CD4-positive, alpha-beta T cell treated with Interleukin-4 for 1 hour (primary cell): Measurements from ENCODE around the gene RHEBL1.
A peak's percentile ranks its signal among the peaks of the same experiment; 100 is the strongest.

Experiments used
- DNase-seq, 2 donors: peaks; one replicate each; pipeline ENCODE4 v3.0.0-alpha.2; 2020 to 2022

The RHEBL1 gene

GRCh38 chr12:49033611-49034285, 36.0 kb downstream of the RHEBL1 start:
- DNase-seq = no peak

DNA sequence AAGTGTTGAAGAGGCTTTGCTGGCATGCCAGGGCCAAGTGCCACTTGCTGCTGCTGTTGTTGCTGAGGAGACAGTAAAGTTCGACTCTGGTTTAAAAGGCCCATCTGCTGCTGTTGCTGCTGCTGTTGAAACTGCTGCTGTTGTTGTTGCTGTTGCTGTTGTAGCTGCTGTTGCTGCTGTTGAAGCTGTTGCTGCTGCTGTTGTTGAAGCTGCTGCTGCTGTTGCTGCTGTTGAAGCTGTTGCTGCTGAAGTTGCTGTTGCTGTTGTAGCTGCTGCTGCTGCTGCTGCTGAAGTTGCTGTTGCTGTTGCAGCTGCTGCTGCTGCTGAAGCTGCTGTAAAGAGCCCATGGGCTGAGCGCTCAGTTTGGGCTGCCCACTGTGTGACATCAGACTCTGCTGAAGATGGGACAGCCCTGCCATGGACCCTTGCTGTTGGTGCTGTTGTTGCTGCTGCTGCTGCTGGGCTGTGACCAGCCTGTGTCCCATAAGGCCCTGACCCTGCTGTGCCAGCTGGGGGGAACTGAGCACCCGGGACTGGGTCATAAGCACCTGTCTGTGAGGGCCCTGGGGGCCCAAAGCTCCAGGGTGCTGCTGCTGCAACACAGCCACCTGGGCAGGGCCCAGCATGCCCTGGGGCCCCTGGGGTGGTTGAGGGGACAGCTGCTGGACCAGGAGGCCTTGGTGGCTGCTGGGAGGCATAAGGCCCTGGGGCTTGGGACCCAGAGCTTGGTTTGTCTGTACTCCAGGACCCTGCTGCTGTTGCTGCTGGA, 36.9 kb downstream of the RHEBL1 start:
- DNase-seq = no peak

- DNase-seq = no peak
Observed at GRCh38 chr12:49032276-49032675, 37.5 kb downstream of the RHEBL1 start.

DNA sequence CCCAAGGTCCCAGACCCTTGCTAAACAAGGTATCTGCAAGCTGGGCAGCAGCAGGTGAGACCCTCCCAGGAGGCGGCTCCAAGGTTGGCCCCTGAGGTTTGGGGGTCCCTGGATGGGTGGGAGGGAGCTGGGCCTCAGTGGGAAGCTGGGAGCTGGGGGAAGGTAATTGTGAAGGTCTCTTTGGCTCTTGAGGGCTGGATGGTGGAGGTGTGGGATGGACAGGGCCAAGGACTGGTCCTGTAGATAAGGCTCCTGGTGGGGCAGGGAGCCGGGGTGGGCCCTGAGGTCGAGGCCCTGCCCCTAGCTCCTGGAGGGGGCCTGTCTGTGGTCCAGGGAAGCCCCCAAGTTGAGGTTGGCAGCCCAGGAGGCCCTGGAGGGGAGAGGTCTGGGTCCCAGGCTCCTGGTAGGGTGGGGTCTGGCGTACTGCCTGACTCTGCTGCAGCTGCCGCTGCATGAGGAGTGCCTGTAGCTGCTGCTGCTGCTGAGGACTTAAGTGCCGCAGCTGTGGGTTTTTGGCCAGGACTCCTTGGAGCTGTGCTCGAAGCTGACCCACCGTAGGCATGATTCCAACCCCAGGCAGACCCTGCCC, 38.1 kb downstream of the RHEBL1 start:
- DNase-seq = no peak

GRCh38 chr12:49030714-49031572, 38.8 kb downstream of the RHEBL1 start:
- no peak for DNase-seq

DNA sequence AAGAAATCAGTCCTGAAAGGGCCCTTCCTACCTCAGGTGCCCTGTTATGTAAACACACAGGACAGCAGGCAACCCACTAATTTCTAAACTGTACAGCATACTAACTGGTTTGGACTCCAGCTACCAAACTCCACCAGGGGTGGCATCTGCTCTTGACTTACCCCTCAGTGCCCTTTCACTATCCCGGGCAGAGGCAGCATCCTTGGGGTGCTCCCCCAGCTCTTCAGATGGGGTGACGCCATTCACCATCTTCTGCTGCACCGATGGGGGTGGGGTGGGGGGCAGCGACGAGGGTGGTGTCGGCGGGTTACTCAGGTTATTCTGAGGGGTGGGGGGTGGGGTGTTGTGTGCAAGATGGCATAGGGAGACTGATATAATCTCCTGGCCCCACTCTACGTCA, 39.7 kb downstream of the RHEBL1 start:
- DNase-seq = no peak

GRCh38 chr12:49028666-49029275, 41.0 kb downstream of the RHEBL1 start:
- no peak for DNase-seq

DNA sequence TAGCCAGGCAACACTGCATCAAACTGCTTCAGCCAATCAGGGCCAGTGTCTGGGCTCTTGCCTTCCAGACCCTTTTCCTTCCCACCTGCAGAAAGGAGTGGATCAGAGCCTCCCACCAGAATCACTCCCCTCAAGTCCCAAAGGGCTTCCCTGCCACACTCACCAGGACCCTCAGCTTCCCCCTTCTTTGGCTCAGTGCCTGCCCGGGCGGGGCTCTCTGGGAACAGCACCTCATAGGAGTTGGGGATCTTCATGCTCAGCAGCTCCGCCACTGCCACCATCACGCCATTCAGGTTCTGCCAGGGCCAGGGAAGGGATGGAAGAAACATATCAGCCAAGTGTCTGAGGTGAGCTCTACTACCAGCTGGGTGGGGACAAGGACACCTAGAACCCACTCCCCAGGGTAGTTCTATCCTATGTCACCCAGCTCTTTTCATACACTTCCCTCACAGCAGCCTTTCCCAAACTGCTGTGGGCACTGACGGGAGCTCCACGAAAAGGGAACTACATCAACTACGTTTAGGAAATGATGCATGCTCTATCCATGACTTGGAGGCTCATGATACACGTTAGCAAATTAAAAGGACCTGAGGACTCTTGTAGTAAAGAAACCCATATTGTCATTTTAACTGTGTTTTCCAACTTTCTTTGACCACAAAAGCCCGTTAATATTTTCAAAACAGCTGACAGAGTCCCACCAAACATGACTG, 41.8 kb downstream of the RHEBL1 start:
- DNase-seq = no peak

DNA sequence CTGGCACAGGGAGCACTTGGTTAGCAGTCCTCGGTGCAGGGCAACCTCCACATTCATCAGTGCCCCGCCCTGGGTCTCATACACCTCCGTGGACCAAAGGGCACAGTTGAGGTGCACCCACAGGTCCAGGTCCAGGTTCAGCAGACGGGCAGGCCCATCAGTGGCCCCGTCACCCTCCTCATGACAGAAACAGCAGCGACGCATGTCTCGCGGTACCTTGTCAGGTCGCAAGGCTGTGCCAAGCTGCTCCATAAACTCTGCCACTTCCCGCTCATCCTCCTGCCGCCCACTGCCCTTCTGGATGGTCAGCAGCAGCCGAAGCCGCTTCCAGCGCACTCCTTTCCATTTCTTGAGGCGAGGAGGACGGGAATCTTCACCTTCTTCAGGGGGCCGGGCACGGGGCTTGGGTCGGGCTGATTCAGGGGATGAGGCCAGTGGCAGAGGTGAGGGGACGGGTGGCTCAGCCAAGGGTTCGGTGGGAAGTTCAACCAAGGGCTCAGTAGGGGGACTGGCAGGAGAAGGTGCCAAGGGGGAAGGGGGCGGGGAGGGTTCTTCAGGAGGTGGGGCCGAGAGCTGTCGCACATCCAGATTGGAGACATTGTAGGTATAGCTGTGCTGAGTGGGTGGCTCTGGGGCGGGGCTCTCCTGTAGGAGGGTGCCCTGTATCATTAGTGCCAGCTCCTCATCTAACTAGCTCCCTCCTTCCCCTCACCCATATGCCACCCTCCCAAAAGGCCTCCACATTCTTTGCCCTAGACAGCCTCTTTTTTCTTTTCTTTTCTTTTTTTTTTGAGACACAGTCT, 42.9 kb downstream of the RHEBL1 start:
- no peak for DNase-seq

DNA sequence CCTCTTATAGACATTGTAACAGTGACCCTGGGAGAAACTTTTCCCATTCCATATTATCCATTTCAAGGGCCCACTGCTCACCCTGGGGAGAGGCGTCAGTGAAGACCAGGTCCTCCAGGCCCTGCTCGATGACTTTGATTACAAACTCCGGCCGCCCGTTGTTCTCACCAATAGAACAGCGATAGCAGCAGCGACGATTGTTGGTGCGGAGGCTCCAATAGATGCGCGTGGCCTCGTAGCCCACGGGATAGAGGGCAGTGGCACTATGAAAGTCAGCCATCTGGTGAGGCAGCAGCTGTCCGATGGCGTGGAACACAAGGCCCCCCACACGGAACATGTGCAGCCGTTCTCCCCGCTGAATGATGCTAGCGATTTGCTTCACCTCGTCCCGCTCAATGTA, 43.7 kb downstream of the RHEBL1 start:
- no peak for DNase-seq

DNA sequence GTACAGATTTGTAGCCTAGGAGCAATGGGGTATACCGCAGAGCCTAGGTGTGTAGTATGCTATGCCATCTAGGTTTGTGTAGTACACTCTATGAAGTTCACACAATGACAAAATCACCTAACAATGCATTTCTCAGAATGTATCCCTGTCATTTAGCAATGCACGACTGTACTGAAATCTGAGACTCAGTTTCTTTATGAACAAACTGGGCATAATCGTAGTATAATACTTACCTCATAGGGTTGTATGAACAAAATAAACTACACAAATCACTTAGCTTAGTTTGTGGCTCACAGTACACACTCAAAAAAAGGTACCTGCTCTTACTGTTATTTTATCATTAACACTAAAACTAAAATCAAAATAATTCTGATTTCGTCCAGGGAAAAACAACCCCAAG, 44.3 kb downstream of the RHEBL1 start:
- DNase-seq = no peak

GRCh38 chr12:49024543-49024942, 45.2 kb downstream of the RHEBL1 start:
- no peak for DNase-seq

DNA sequence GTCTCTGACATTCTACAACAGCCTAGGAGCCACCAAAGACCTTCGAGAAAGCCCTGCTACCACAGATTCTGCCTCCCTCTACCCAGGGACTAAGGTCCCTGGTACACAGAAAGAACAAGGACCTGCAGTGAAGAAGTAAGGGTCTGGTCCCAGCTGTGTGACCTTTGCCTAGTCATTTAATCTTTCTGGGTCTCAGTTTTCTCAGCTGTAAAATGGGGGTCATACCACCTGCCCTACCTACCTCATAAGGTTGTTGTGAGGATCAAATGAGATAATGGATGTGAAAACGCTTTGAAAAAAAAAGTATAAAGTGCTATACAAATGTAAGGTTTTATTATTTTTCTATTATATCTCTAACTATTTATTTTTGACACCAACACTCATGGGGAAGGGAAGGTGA, 46.0 kb downstream of the RHEBL1 start:
- no peak for DNase-seq

DNA sequence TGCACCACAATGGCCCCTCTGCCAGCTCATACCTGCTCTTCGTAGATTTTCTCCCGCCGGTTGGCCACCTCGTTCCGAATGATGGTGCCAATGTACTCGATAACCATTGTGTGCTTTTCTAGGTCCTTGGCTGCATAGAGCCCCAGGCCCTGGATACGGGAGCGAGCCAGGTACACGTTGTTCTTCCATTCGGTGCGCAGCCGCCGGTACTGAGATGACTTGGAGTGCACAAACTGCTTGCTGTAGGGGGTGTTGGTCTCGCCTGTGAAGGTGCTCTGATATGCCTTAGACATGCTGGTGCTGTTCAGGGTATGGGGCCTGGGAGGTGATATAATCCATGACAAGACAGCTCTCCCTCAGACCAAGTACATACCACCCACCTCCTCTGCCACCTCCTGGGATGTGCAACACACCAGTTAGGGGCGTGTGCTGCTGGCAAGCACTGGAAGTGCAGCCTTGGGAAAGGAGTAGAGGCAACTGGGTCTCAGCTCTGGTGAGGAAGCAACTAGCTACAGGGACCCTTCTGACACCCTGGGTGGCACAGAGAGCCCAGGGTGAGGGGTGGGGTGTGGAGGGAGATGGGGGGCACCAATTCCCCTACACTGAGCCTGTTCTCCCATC, 47.1 kb downstream of the RHEBL1 start:
- DNase-seq = no peak

GRCh38 chr12:49021292-49021915, 48.4 kb downstream of the RHEBL1 start:
- no peak for DNase-seq

DNA sequence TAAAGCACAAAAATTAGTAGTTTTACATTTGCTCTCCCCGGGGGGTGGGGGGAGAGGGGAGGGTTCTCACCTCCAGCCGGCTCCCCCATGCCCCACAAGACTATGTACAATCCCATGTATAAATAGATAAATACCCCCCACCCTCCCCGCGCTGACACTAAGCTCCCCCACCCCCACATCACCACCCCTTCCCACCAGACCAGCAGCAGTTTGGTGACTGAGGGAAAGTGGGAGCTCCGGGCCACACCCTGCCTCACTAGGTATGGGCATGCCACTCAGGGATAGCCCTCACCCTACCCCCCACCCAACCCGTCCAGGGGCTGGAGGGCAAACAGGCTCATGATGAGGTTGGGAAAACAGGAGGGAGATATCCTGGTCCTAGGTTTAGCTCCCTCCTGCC, 49.3 kb downstream of the RHEBL1 start:
- DNase-seq = no peak

DNA sequence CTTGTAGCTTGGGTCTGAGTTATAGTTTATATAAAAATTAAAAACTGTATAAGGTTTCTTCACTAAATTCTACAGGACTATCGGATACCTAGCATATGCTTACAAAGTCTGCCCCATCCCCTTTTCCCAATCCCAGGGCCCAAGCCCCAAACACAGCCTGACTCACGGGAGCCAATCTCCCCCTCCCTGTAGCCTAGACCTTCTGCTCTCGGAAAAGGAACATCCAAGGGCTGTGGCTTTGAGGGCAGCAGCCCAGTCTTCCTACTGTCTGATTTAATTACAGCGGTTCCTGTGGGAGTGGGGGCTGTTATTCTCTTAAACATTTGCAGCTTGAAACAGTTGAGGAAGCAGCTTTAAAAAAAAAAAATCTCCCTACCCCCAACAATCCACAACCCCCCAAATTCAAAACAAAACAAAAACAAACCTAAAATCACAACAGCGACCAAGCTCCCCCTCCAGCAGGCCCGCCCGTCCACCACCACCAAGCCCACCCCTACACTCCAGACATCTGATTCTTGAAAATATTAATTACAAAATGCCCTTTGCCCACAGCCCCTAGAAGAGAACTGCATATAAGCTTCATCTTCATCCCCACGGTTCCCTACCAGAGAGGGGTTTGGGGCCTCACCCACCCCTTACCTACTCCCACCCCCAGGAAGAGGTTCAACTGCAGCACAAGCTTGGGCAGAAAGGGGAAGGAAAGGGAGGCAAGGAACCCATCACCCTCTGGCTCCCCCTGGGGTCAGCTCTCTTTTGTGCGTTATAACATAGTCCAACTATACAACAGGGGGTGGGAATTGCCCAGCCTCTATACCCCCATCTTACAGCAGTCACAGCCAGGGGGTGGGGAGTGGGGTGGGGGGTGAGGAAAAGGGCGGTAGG, 50.1 kb downstream of the RHEBL1 start:
- peak; percentile 63 to 72 for DNase-seq

DNA sequence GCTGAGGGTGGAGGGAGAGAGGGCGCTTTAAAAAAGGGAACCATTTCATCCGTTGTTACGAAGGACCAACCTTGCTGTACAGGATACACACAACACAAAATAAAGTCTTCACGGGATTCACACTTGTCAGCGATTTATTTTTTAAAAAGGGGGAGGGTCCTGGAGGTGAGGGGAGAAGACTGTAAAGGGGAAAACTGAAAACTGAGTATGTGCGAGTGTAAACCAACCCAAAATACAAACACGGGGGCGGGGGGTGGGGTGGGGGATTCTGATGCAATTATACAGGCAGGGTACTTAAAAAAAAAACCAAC, 50.7 kb downstream of the RHEBL1 start:
- no peak for DNase-seq
